HK-2 (cell line): ENCODE results near the gene PSIP1.
"Not testable (repeated sequence)": the region's sequence is repeated elsewhere in the genome, so short reads cannot be mapped to it uniquely, and the experiment has no call there.

Source experiments
- DNase-seq: peaks from one replicate; pipeline ENCODE4 v3.0.0-alpha.2; 2018; ENCODE audit not compliant: unreplicated experiment

The PSIP1 gene

GRCh38 chr9:15510789-15511575 lies at the start of gene PSIP1:
Gene PSIP1, minus strand, starts transcription at chr9:15510970. Its CDS starts 782 bp downstream, at chr9:15510188.
- peak; percentile 66 for DNase-seq

- DNase-seq = no peak
Observed at GRCh38 chr9:15553528-15553898, 42.7 kb upstream of the PSIP1 start.

GRCh38 chr9:15552636-15553527 lies 42.1 kb upstream of the PSIP1 start, which contains the start of gene CCDC171:
Gene CCDC171, plus strand, starts transcription at chr9:15553043. Its CDS starts 11,046 bp downstream, at chr9:15564089.
- DNase-seq = peak; percentile 89

GRCh38 chr9:15549611-15550010 lies 38.8 kb upstream of the PSIP1 start:
- DNase-seq = no peak

GRCh38 chr9:15543047-15543813 lies 32.5 kb upstream of the PSIP1 start:
- DNase-seq = no peak

- DNase-seq = no peak
Observed at GRCh38 chr9:15542624-15543023, 31.9 kb upstream of the PSIP1 start.

GRCh38 chr9:15541872-15542271 lies 31.1 kb upstream of the PSIP1 start:
- no peak for DNase-seq

GRCh38 chr9:15531380-15531779 lies 20.6 kb upstream of the PSIP1 start:
- DNase-seq = no peak

- DNase-seq = no peak
Observed at GRCh38 chr9:15529566-15530324, 19.0 kb upstream of the PSIP1 start.

GRCh38 chr9:15527035-15527434 lies 16.3 kb upstream of the PSIP1 start:
- DNase-seq = not testable (repeated sequence)

- DNase-seq = no peak
Observed at GRCh38 chr9:15525958-15526357, 15.2 kb upstream of the PSIP1 start.

GRCh38 chr9:15524845-15525455 lies 14.2 kb upstream of the PSIP1 start:
- DNase-seq = no peak

- no peak for DNase-seq
Observed at GRCh38 chr9:15522130-15522755, 11.5 kb upstream of the PSIP1 start.

- no peak for DNase-seq
Observed at GRCh38 chr9:15521254-15521653, 10.5 kb upstream of the PSIP1 start.

GRCh38 chr9:15519831-15520230 lies 9.1 kb upstream of the PSIP1 start:
- no peak for DNase-seq

- DNase-seq = no peak
Observed at GRCh38 chr9:15513335-15513734, 2.6 kb upstream of the PSIP1 start.

- DNase-seq = no peak
Observed at GRCh38 chr9:15512889-15513288, 2.1 kb upstream of the PSIP1 start.

- DNase-seq = no peak
Observed at GRCh38 chr9:15512204-15512603, 1.4 kb upstream of the PSIP1 start.

- peak; percentile 24 for DNase-seq
Observed at GRCh38 chr9:15509931-15510788, 610 bp downstream of the PSIP1 start.
